ENCODE results near the gene USP48.

The USP48 gene

GRCh38 chr1:21672478-21673276, 110.3 kb downstream of the USP48 start:
- TF ChIP-seq CTCF (IDR thresholded peaks at IDR 0.05; ENCODE audit: borderline replicate concordance, control extremely low read depth, extremely low read depth, insufficient read depth, missing control alignments) = no peak
- peak; percentile 28 for DNase-seq (ENCODE audit: low spot score)
- in situ Hi-C loops (cut with MboI; ENCODE audit: low sequenced_read_pairs, unreplicated experiment) = loop anchor here (10.0 kb wide), 1 partner anchor 292 kb away; no protein-coding TSS in a partner anchor

- in situ Hi-C loops (cut with MboI; ENCODE audit: low sequenced_read_pairs, unreplicated experiment) = loop anchor here (10.0 kb wide), 1 partner anchor 293 kb away; no protein-coding TSS in a partner anchor
- no peak for TF ChIP-seq CTCF (IDR thresholded peaks at IDR 0.05; ENCODE audit: borderline replicate concordance, control extremely low read depth, extremely low read depth, insufficient read depth, missing control alignments)
- DNase-seq (ENCODE audit: low spot score) = no peak
These were observed 111.0 kb downstream of the USP48 start for GRCh38 chr1:21671915-21672314.

- TF ChIP-seq CTCF (IDR thresholded peaks at IDR 0.05; ENCODE audit: borderline replicate concordance, control extremely low read depth, extremely low read depth, insufficient read depth, missing control alignments) = no peak
- in situ Hi-C loops (cut with MboI; ENCODE audit: low sequenced_read_pairs, unreplicated experiment) = loop anchor here (10.0 kb wide), 1 partner anchor 294 kb away; no protein-coding TSS in a partner anchor
- DNase-seq (ENCODE audit: low spot score) = no peak
These were observed 111.7 kb downstream of the USP48 start for GRCh38 chr1:21670956-21671902.

GRCh38 chr1:21670059-21670881, 112.7 kb downstream of the USP48 start:
- in situ Hi-C loops (cut with MboI; ENCODE audit: low sequenced_read_pairs, unreplicated experiment) = loop anchor here (10.0 kb wide), 1 partner anchor 295 kb away; no protein-coding TSS in a partner anchor
- DNase-seq (ENCODE audit: low spot score) = peak; percentile 29
- TF ChIP-seq CTCF (IDR thresholded peaks at IDR 0.05; ENCODE audit: borderline replicate concordance, control extremely low read depth, extremely low read depth, insufficient read depth, missing control alignments) = no peak

- TF ChIP-seq CTCF (IDR thresholded peaks at IDR 0.05; ENCODE audit: borderline replicate concordance, control extremely low read depth, extremely low read depth, insufficient read depth, missing control alignments) = no peak
- in situ Hi-C loops (cut with MboI; ENCODE audit: low sequenced_read_pairs, unreplicated experiment) = loop anchor here (10.0 kb wide), 1 partner anchor 295 kb away; no protein-coding TSS in a partner anchor
- DNase-seq (ENCODE audit: low spot score) = peak; percentile 69
These were observed 113.5 kb downstream of the USP48 start, which contains the start of gene RAP1GAP for GRCh38 chr1:21669258-21670058. Gene RAP1GAP, minus strand, starts transcription at chr1:21669357. Its CDS starts 49,325 bp downstream, at chr1:21620032.
